SIG-M5 (cell line): ENCODE results near the gene CT45A3.
"Not testable (repeated sequence)": the region's sequence is repeated elsewhere in the genome, so short reads cannot be mapped to it uniquely, and the experiment has no call there.

Experiments used
- DNase-seq: peaks from one replicate; lab custom pipeline; 2025; lab: John Stamatoyannopoulos, UW

Gene CT45A3

GRCh38 chrX:135768091-135768490 is at the start of gene CT45A3:
Gene CT45A3 (minus strand): TSS chrX:135768191. CDS start chrX:135764444, 3,747 bp downstream.
- not testable (repeated sequence) for DNase-seq

GRCh38 chrX:135802687-135803086 is 34.7 kb upstream of the CT45A3 start, which contains the start of gene CT45A6:
Gene CT45A6 (minus strand): TSS chrX:135802787. CDS start chrX:135798993, 3,794 bp downstream.
- DNase-seq = not testable (repeated sequence)

- not testable (repeated sequence) for DNase-seq
Observed at GRCh38 chrX:135785403-135785802, 17.4 kb upstream of the CT45A3 start, which contains the start of gene CT45A5. Gene CT45A5 (minus strand): TSS chrX:135785503. CDS start chrX:135781729, 3,774 bp downstream.

GRCh38 chrX:135744739-135745138 is 23.3 kb downstream of the CT45A3 start:
- DNase-seq = not testable (repeated sequence)

GRCh38 chrX:135741192-135741715 is 26.7 kb downstream of the CT45A3 start:
- DNase-seq = no peak

- no peak for DNase-seq
Observed at GRCh38 chrX:135740681-135741149, 27.3 kb downstream of the CT45A3 start.

GRCh38 chrX:135737366-135738071 is 30.5 kb downstream of the CT45A3 start:
- no peak for DNase-seq

DNA sequence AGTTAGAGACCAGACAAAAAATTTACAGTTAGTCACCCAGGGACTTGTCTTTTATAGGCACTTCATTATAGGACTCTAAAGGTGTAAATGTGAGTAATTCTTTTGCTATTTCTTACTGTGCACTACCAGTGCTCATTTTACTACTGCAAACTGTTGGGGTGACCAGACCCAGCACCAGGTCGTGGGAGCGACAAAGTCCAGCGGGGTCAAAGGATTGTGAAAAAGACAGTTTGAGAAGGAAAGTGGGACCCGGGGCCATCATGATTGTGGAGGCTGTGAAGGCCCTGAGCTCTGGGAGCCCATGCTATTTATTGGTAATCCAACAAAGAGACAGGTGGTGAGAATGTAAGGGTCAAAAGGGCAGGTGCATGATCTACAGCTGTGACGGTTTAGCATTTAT is 33.3 kb downstream of the CT45A3 start:
- not testable (repeated sequence) for DNase-seq

- no peak for DNase-seq
Observed at GRCh38 chrX:135713795-135714194, 54.2 kb downstream of the CT45A3 start.

GRCh38 chrX:135713183-135713689 is 54.8 kb downstream of the CT45A3 start, which contains the start of gene CT45A1:
Gene CT45A1 (plus strand): TSS chrX:135713639. CDS start chrX:135718941, 5,302 bp downstream.
- DNase-seq = not testable (repeated sequence)
